Spleen (tissue), 11 donors: ENCODE measurements around the gene PPM1M. TPM values are rescaled to one million over a fixed set of nuclear protein-coding genes. Genes with fewer than 3 reads are reported as not detected.

ENCODE experiments used
- DNase-seq: peaks from one replicate; pipeline ENCODE4 v3.0.0-alpha.2; 2020
- H3K27ac ChIP-seq, 8 donors: fragments of 200-600 bp; sonication (generic) in 7 of 8; 1 replicate in 4 of 8; 2 replicates in 4 of 8; pipeline versions ENCODE4 v1.5.0 to v1.8.0; 2016 to 2021; ENCODE audit warnings: inconsistent platforms in 4 of 8, mild to moderate bottlenecking in 4 of 8, moderate library complexity in 1 of 8
- H3K27me3 ChIP-seq, 7 donors: fragments of 200-600 bp; sonication (generic) in 6 of 7; replicated peaks in 1 of 7; 1 replicate in 4 of 7; 2 replicates in 3 of 7; pipeline versions ENCODE4 v1.5.0 to v1.8.0; 2016 to 2021; ENCODE audit warnings: inconsistent platforms in 3 of 7, mild to moderate bottlenecking in 1 of 7
- H3K36me3 ChIP-seq, 6 donors: fragments of 200-600 bp; sonication (generic) in 5 of 6; 1 replicate in 4 of 6; 2 replicates in 2 of 6; pipeline versions ENCODE4 v1.5.0 to v1.8.0; 2016 to 2021; ENCODE audit warnings: inconsistent platforms in 2 of 6
- H3K4me1 ChIP-seq, 6 donors: fragments of 200-600 bp; sonication (generic) in 5 of 6; 1 replicate in 3 of 6; 2 replicates in 3 of 6; pipeline versions ENCODE4 v1.5.0 to v1.8.0; 2016 to 2021; ENCODE audit warnings: inconsistent platforms in 3 of 6
- H3K4me3 ChIP-seq, 8 donors: fragments of 200-600 bp; sonication (generic) in 7 of 8; 1 replicate in 4 of 8; 2 replicates in 4 of 8; pipeline versions ENCODE4 v1.5.0 to v1.8.0; 2016 to 2021; ENCODE audit warnings: inconsistent platforms in 4 of 8, mild to moderate bottlenecking in 4 of 8, moderate library complexity in 2 of 8
- H3K9me3 ChIP-seq, 8 donors: fragments of 200-600 bp; sonication (generic) in 7 of 8; 1 replicate in 4 of 8; 2 replicates in 4 of 8; pipeline versions ENCODE4 v1.5.0 to v1.8.0; 2016 to 2021; ENCODE audit warnings: inconsistent platforms in 4 of 8
- CTCF ChIP-seq, 11 experiments: fragments of 200-600 bp in 7 of 11; fragments of 450-650 bp in 4 of 11; sonication (generic) in 4 of 11; IDR thresholded peaks in 8 of 11; conservative IDR thresholded peaks in 3 of 11; 1 replicate in 7 of 11; 2 replicates in 4 of 11; pipeline versions ENCODE4 v1.4.0 to v1.8.0; 2016 to 2021; ENCODE audit warnings: antibody characterized with exemption in 11 of 11, inconsistent platforms in 4 of 11, mild to moderate bottlenecking in 1 of 11
- POLR2A ChIP-seq, 3 donors: fragments of 450-650 bp; IDR thresholded peaks; one replicate each; pipeline ENCODE4 v1.5.1; 2017; ENCODE audit warnings: antibody characterized with exemption in 3 of 3, mild to moderate bottlenecking in 1 of 3
- POLR2AphosphoS5 ChIP-seq, 3 donors: sonication (generic); formaldehyde crosslinking; IDR thresholded peaks; one replicate each; pipeline ENCODE4 v1.5.1; 2017; ENCODE audit warnings: antibody characterized with exemption in 3 of 3
- WGBS, 5 donors: extraction: QIAGEN DNeasy Blood & Tissue Kit in 3 of 5; methylation state at CpG; one replicate each; pipeline versions ENCODE4 v1.1.5 to v1.1.7; 2013 to 2018; 5-methylcytosine and 5-hydroxymethylcytosine counted together
- intact Hi-C: fragments of 100-400 bp; cut with DNase I; formaldehyde crosslinking; loops from one replicate; pipeline ENCODE4 v1.15.0; 2023; ENCODE audit warnings: low total_unique reads
- polyA plus RNA-seq, 3 donors: library from polyadenylated mRNA; stranded (reverse); fragments of 200-250 nt; gene quantifications; one replicate each; pipeline ENCODE4 v1.2.1, GENCODE V29; 2013
- total RNA-seq, 7 donors: library from RNA; depleted of rRNA in 3 of 7; stranded (reverse); fragments of >200 nt in 3 of 7; fragmentation: NEBNext Ultra II Directional in 4 of 7; extraction: Animal tissue kit (Norgen Biotek cat#: 25700) in 4 of 7; gene quantifications; one replicate each; pipeline versions ENCODE4 v1.1.0 to v1.2.1, GENCODE V29; 2016 to 2021
- donor health status: healthy with polysubstance abuse.
- donor health status: DM: no; HTN: no; CAD: no; lungs with moderate emphysema.
- donor health status: DM: no; HTN: no; CAD: no.
- donor health status: Bipolar disorder and iron deficiency.
- donor health status: healthy.
- donor health status: DM: no; HTN: no; CAD: no.
- donor health status: DM: yes; HTN: yes; CAD: no.

PPM1M gene
- total and polyA plus RNA-seq, 10 donors: 26.3 to 77.8 (median 49.7) TPM

GRCh38 chr3:52218454-52218853, 27.1 kb upstream of the PPM1M start:
- Histone ChIP-seq H3K27ac (peak overlapping the region in 6 of 8 donors; percentile 4 to 73 (median 56)), H3K27me3 (no peaks in the 10 kb centered on the region), H3K4me1 (peaks cover 46 to 77% (median 74%) of the 10 kb centered on the region in 6 donors), H3K4me3 (peak overlapping the region in 1 of 8 donors; percentile 27), H3K36me3 (peaks cover 0 to 68% (median 22%) of the 10 kb centered on the region in 6 donors), H3K9me3 (no peaks in the 10 kb centered on the region)
- TF ChIP-seq POLR2A (IDR thresholded peaks at IDR 0.05): no peak
- TF ChIP-seq POLR2AphosphoS5 (IDR thresholded peaks at IDR 0.05): no peak
- no peak for TF ChIP-seq CTCF (IDR thresholded peaks at IDR 0.05 in 8 of 11, conservative IDR thresholded peaks at IDR 0.05 in 3 of 11)
- peak; percentile 82 for DNase-seq
- intact Hi-C loops: no loop called here
- WGBS, 5 donors: 34 to 55% (median 42%) methylated on average over 5 to 12 of the region's 12 CpGs

GRCh38 chr3:52218937-52219650, 26.5 kb upstream of the PPM1M start:
- peak overlapping the region in 6 of 8 donors; percentile 4 to 73 (median 56) for H3K27ac ChIP-seq
- H3K4me3 ChIP-seq: no peak overlapping the region
- peaks cover 0 to 68% (median 15%) of the 10 kb centered on the region in 6 donors for H3K36me3 ChIP-seq
- peaks cover 46 to 83% (median 80%) of the 10 kb centered on the region in 6 donors for H3K4me1 ChIP-seq
- TF ChIP-seq CTCF (IDR thresholded peaks at IDR 0.05 in 8 of 11, conservative IDR thresholded peaks at IDR 0.05 in 3 of 11) (no peak), POLR2AphosphoS5 (IDR thresholded peaks at IDR 0.05) (no peak), POLR2A (IDR thresholded peaks at IDR 0.05) (no peak)
- DNase-seq: peak; percentile 59
- H3K9me3 ChIP-seq: no peaks in the 10 kb centered on the region
- 59 to 83% (median 76%) methylated on average over 3 to 6 of the region's 6 CpGs for WGBS, 5 donors
- no peaks in the 10 kb centered on the region for H3K27me3 ChIP-seq
- intact Hi-C loops: no loop called here

- no peaks in the 10 kb centered on the region for H3K9me3 ChIP-seq
- TF ChIP-seq POLR2AphosphoS5 (IDR thresholded peaks at IDR 0.05) (peak; percentile 26 to 73 (median 68)), POLR2A (IDR thresholded peaks at IDR 0.05) (no peak), CTCF (IDR thresholded peaks at IDR 0.05 in 8 of 11, conservative IDR thresholded peaks at IDR 0.05 in 3 of 11) (peak; percentile 81 to 95 (median 93))
- 31 to 38% (median 34%) methylated on average over 8 to 9 of the region's 9 CpGs for WGBS, 5 donors
- H3K4me3 ChIP-seq: no peak overlapping the region
- peaks cover 0 to 54% (median 1%) of the 10 kb centered on the region in 6 donors for H3K36me3 ChIP-seq
- DNase-seq: peak; percentile 96
- peaks cover 46 to 97% (median 88%) of the 10 kb centered on the region in 6 donors for H3K4me1 ChIP-seq
- H3K27me3 ChIP-seq: no peaks in the 10 kb centered on the region
- intact Hi-C loops: no loop called here
- H3K27ac ChIP-seq: peak overlapping the region in 4 of 8 donors; percentile 5 to 67 (median 34)
Observed at GRCh38 chr3:52220380-52221026, 25.1 kb upstream of the PPM1M start.

GRCh38 chr3:52221141-52221562, 24.4 kb upstream of the PPM1M start:
- peak overlapping the region in 4 of 8 donors; percentile 5 to 67 (median 54) for H3K27ac ChIP-seq
- TF ChIP-seq POLR2AphosphoS5 (IDR thresholded peaks at IDR 0.05) (peak in 1 of 3 donors; percentile 16), POLR2A (IDR thresholded peaks at IDR 0.05) (no peak), CTCF (IDR thresholded peaks at IDR 0.05 in 8 of 11, conservative IDR thresholded peaks at IDR 0.05 in 3 of 11) (no peak)
- peak; percentile 79 for DNase-seq
- no peaks in the 10 kb centered on the region for H3K27me3 ChIP-seq
- peaks cover 46 to 100% (median 92%) of the 10 kb centered on the region in 6 donors for H3K4me1 ChIP-seq
- H3K4me3 ChIP-seq: peak overlapping the region in 1 of 8 donors; percentile 50
- H3K9me3 ChIP-seq: no peaks in the 10 kb centered on the region
- H3K36me3 ChIP-seq: peaks cover 0 to 47% (median 0%) of the 10 kb centered on the region in 6 donors
- WGBS, 5 donors: 79 to 92% (median 86%) methylated on average over 10 to 27 of the region's 27 CpGs
- intact Hi-C loops: no loop called here
